ENCODE results near the gene TCEAL6. TPM values are rescaled to one million over a fixed set of nuclear protein-coding genes. Genes with fewer than 3 reads are reported as not detected.

TCEAL6 gene
- polyA plus RNA-seq, 1 donor (not counting 4 experiments of a cell fraction or from before 2014, with no cell fraction given) = not detected

GRCh38 chrX:102155806-102156179 lies 13.5 kb upstream of the TCEAL6 start, which contains the start of gene BEX5:
BEX5 (minus strand) TSS chrX:102155977; CDS start chrX:102154265, 1,712 bp downstream.
- H3K9me3 ChIP-seq (ENCODE audit: control insufficient read depth, low read depth, low read length) = no peaks in the 10 kb centered on the region
- H3K79me2 ChIP-seq (ENCODE audit: control insufficient read depth, insufficient read depth, low read length) = no peaks in the 10 kb centered on the region
- H3K9me1 ChIP-seq (ENCODE audit: control insufficient read depth, extremely low read depth, insufficient read depth, low read length) = no peaks in the 10 kb centered on the region
- no peak for FAIRE-seq
- TF ChIP-seq EZH2 (IDR thresholded peaks at IDR 0.05; ENCODE audit: low read length) (no peak), CTCF (optimal IDR thresholded peaks at IDR 0.05 in 1 of 3, IDR thresholded peaks at IDR 0.05 in 1 of 3, conservative IDR thresholded peaks at IDR 0.05 in 1 of 3; ENCODE audit: extremely low read depth in 1 of 3, insufficient read depth in 2 of 3, low read length in 3 of 3) (no peak)
- H4K20me1 ChIP-seq (ENCODE audit: control insufficient read depth, extremely low read depth, insufficient read depth, low read length) = no peaks in the 10 kb centered on the region
- H3K27ac ChIP-seq (ENCODE audit: control insufficient read depth, insufficient read depth, low read length) = no peak within 1 kb of the TSS
- DNase-seq (ENCODE audit: low read depth, low spot score) = no peak
- H3K4me1 ChIP-seq (ENCODE audit: control insufficient read depth, extremely low read depth, insufficient read depth, low read length) = no peaks in the 10 kb centered on the region
- no peaks in the 10 kb centered on the region for H3K36me3 ChIP-seq (ENCODE audit: control insufficient read depth in 2 of 2, extremely low read depth in 1 of 2, insufficient read depth in 2 of 2, low read length in 2 of 2)
- dilution Hi-C loops (cut with MboI; ENCODE audit: extremely low pct_ligation_motif_present, low sequenced_read_pairs) = no loop called here
- H3K4me3 ChIP-seq (ENCODE audit: control insufficient read depth in 2 of 3, extremely low read depth in 1 of 3, insufficient read depth in 2 of 3, low read depth in 1 of 3, low read length in 3 of 3) = peak within 1 kb of the TSS; percentile 22 to 37 (median 31)
- peak within 1 kb of the TSS; percentile 61 for H3K4me2 ChIP-seq (ENCODE audit: control insufficient read depth, extremely low read depth, insufficient read depth, low read depth, low read length)
- no peak within 1 kb of the TSS for H3K9ac ChIP-seq (ENCODE audit: control insufficient read depth, extremely low read depth, insufficient read depth, low read length)
- H2AFZ ChIP-seq (ENCODE audit: control insufficient read depth, low read length) = peak within 1 kb of the TSS; percentile 24
- H3K27me3 ChIP-seq (ENCODE audit: control insufficient read depth, extremely low read depth, insufficient read depth, low read length) = peaks cover 4% of the 10 kb centered on the region

GRCh38 chrX:102154900-102155805 lies 12.9 kb upstream of the TCEAL6 start:
- dilution Hi-C loops (cut with MboI; ENCODE audit: extremely low pct_ligation_motif_present, low sequenced_read_pairs) = no loop called here
- Histone ChIP-seq H3K27me3 (ENCODE audit: control insufficient read depth, extremely low read depth, insufficient read depth, low read length) (peaks cover 4% of the 10 kb centered on the region), H3K36me3 (ENCODE audit: control insufficient read depth in 2 of 2, extremely low read depth in 1 of 2, insufficient read depth in 2 of 2, low read length in 2 of 2) (no peaks in the 10 kb centered on the region), H3K9ac (ENCODE audit: control insufficient read depth, extremely low read depth, insufficient read depth, low read length) (no peak overlapping the region), H3K9me3 (ENCODE audit: control insufficient read depth, low read depth, low read length) (no peaks in the 10 kb centered on the region), H2AFZ (ENCODE audit: control insufficient read depth, low read length) (peak overlapping the region; percentile 24), H3K27ac (ENCODE audit: control insufficient read depth, insufficient read depth, low read length) (no peak overlapping the region), H3K4me2 (ENCODE audit: control insufficient read depth, extremely low read depth, insufficient read depth, low read depth, low read length) (peak overlapping the region; percentile 61), H3K4me3 (ENCODE audit: control insufficient read depth in 2 of 3, extremely low read depth in 1 of 3, insufficient read depth in 2 of 3, low read depth in 1 of 3, low read length in 3 of 3) (peak overlapping the region; percentile 22 to 37 (median 31)), H3K9me1 (ENCODE audit: control insufficient read depth, extremely low read depth, insufficient read depth, low read length) (no peaks in the 10 kb centered on the region), H3K79me2 (ENCODE audit: control insufficient read depth, insufficient read depth, low read length) (no peaks in the 10 kb centered on the region), H3K4me1 (ENCODE audit: control insufficient read depth, extremely low read depth, insufficient read depth, low read length) (no peaks in the 10 kb centered on the region), H4K20me1 (ENCODE audit: control insufficient read depth, extremely low read depth, insufficient read depth, low read length) (no peaks in the 10 kb centered on the region)
- DNase-seq (ENCODE audit: low read depth, low spot score) (no peak), FAIRE-seq (no peak)
- TF ChIP-seq CTCF (optimal IDR thresholded peaks at IDR 0.05 in 1 of 3, IDR thresholded peaks at IDR 0.05 in 1 of 3, conservative IDR thresholded peaks at IDR 0.05 in 1 of 3; ENCODE audit: extremely low read depth in 1 of 3, insufficient read depth in 2 of 3, low read length in 3 of 3) (no peak), EZH2 (IDR thresholded peaks at IDR 0.05; ENCODE audit: low read length) (no peak)
